ENCODE results near the gene MBP.

DNA sequence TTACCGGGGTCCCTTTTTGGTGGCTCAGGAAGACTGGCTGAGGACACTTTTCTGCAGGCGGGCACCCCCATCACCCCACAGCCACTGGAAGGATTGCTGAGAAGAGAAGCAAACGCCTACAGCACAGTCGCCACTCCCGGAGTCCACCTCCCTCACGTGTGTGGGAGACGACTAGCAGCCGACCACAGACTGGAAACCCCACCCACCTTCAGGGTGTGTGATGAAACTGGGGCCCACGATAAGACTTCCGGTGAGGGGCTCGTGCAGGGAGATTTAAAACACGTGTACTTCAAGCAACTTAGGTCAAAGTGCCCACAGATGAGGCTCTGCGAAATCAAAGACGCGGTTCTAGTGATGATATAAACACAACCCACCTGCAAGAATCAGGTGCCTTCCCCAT lies 26.3 kb downstream of the MBP start:
- TF ChIP-seq, protein P1, sequence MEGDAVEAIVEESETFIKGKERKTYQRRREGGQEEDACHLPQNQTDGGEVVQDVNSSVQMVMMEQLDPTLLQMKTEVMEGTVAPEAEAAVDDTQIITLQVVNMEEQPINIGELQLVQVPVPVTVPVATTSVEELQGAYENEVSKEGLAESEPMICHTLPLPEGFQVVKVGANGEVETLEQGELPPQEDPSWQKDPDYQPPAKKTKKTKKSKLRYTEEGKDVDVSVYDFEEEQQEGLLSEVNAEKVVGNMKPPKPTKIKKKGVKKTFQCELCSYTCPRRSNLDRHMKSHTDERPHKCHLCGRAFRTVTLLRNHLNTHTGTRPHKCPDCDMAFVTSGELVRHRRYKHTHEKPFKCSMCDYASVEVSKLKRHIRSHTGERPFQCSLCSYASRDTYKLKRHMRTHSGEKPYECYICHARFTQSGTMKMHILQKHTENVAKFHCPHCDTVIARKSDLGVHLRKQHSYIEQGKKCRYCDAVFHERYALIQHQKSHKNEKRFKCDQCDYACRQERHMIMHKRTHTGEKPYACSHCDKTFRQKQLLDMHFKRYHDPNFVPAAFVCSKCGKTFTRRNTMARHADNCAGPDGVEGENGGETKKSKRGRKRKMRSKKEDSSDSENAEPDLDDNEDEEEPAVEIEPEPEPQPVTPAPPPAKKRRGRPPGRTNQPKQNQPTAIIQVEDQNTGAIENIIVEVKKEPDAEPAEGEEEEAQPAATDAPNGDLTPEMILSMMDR (conservative IDR thresholded peaks at IDR 0.05; ENCODE audit: low read depth, low read length), result no peak
- TF ChIP-seq MAZ (IDR thresholded peaks at IDR 0.05; ENCODE audit: borderline replicate concordance, low read depth, low read length), result no peak
- TF ChIP-seq, protein P2, sequence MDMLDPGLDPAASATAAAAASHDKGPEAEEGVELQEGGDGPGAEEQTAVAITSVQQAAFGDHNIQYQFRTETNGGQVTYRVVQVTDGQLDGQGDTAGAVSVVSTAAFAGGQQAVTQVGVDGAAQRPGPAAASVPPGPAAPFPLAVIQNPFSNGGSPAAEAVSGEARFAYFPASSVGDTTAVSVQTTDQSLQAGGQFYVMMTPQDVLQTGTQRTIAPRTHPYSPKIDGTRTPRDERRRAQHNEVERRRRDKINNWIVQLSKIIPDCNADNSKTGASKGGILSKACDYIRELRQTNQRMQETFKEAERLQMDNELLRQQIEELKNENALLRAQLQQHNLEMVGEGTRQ (IDR thresholded peaks at IDR 0.05; ENCODE audit: low read depth, low read length), result no peak
- TF ChIP-seq POLR2A (IDR thresholded peaks at IDR 0.05; ENCODE audit: low read depth, low read length), result no peak
- no peak for TF ChIP-seq RCOR1 (IDR thresholded peaks at IDR 0.05; ENCODE audit: insufficient replicate concordance, low read length)
- no peak for TF ChIP-seq CEBPB (IDR thresholded peaks at IDR 0.05; ENCODE audit: low read depth, low read length)
- no peak for TF ChIP-seq RFX5 (IDR thresholded peaks at IDR 0.05; ENCODE audit: low read depth, low read length)
- no peak for TF ChIP-seq SMC3 (IDR thresholded peaks at IDR 0.05; ENCODE audit: low read depth, low read length)
- no peak for TF ChIP-seq MXI1 (IDR thresholded peaks at IDR 0.05; ENCODE audit: borderline replicate concordance, low read depth, low read length)
- TF ChIP-seq NFE2L2 (IDR thresholded peaks at IDR 0.05; ENCODE audit: low read depth, low read length), result no peak

Data from IMR-90 (cell line).